ENCODE measurements around the gene PSKH1.

Gene PSKH1

DNA sequence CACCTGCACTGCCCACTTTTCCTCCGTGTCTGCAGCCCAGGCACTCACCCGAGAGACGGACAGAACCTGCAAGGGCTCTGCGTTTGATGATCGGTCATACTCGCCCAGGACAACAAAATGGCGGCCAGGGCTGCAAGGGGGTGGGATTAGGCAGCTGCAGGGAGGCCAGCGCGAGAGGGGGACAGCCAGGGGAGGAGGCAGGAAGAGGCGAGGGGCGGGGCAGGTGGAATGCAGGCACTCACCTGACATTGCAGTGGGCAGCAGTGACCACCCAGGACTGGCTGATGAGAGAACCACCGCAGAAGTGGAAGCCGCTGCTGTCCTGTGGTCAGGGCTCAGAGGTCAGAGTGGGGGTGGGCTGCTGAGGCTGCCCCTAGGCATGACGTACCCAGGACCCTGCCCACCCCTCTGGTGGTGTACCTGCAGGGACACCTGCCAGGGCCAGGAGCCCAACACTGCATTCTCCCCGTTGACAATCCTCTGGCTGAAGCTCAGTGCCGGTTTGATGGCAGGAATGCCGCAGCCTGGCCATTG, 37.7 kb downstream of the PSKH1 start:
- no peak for DNase-seq (ENCODE audit: extremely low read depth, insufficient read length)
- TF ChIP-seq, protein P1, sequence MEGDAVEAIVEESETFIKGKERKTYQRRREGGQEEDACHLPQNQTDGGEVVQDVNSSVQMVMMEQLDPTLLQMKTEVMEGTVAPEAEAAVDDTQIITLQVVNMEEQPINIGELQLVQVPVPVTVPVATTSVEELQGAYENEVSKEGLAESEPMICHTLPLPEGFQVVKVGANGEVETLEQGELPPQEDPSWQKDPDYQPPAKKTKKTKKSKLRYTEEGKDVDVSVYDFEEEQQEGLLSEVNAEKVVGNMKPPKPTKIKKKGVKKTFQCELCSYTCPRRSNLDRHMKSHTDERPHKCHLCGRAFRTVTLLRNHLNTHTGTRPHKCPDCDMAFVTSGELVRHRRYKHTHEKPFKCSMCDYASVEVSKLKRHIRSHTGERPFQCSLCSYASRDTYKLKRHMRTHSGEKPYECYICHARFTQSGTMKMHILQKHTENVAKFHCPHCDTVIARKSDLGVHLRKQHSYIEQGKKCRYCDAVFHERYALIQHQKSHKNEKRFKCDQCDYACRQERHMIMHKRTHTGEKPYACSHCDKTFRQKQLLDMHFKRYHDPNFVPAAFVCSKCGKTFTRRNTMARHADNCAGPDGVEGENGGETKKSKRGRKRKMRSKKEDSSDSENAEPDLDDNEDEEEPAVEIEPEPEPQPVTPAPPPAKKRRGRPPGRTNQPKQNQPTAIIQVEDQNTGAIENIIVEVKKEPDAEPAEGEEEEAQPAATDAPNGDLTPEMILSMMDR (IDR thresholded peaks at IDR 0.05; ENCODE audit: insufficient read depth, low read length, poor library complexity, severe bottlenecking), result no peak
- Histone ChIP-seq H3K4me3 (replicated peaks; ENCODE audit: low read depth, low read length) (no peak overlapping the region), H3K27me3 (replicated peaks; ENCODE audit: control insufficient read depth, insufficient read depth, low read length) (no peaks in the 10 kb centered on the region), H3K36me3 (ENCODE audit: control insufficient read depth, insufficient read depth, low read length) (peaks cover 61% of the 10 kb centered on the region)

DNA sequence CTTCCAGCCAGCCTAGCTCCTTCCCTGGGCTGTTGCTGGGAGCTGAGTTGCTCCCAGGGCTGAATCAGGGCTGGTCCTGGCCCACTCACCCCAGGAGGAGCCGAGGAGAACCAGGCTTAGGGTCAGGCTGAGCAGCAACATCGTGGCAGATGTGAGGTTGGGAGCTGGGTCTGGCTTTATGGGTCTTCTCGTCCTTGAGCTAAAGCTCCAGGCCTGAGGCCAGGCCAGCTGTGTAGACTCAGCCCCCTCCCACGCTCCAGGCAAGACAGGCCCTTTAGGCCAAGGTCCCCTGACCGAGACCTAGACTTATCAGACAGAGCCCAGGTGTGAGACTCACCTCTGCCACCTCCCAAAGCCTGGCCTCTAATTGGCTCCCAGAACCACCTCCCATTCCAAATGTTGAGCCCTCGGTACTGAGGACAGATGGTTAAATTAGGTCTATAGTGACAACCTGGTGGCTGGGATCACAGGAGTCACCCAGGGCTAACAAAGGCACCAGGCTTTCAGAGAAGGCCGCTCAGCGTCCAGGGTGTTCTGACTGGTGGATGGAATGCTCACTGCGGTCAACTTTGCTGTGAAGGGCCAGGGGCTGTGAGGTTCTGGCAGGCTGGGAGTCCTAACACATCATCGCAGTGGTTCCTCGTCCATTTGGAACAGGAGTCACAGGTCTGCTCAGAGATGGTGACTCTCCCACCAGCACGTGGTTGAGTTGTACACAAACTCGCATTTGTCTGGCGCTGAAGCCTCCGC, 38.8 kb downstream of the PSKH1 start, which contains the start of gene CTRL:
CTRL (minus strand) TSS at position 151 of the 750 bp plus-strand sequence; CDS start at position 141, 10 bp downstream.
- H3K36me3 ChIP-seq (ENCODE audit: control insufficient read depth, insufficient read depth, low read length), result peaks cover 60% of the 10 kb centered on the region
- TF ChIP-seq, protein P1 (IDR thresholded peaks at IDR 0.05; ENCODE audit: insufficient read depth, low read length, poor library complexity, severe bottlenecking), result no peak
- DNase-seq (ENCODE audit: extremely low read depth, insufficient read length), result no peak
- H3K27me3 ChIP-seq (replicated peaks; ENCODE audit: control insufficient read depth, insufficient read depth, low read length), result no peaks in the 10 kb centered on the region
- H3K4me3 ChIP-seq (replicated peaks; ENCODE audit: low read depth, low read length), result no peak within 1 kb of the TSS

DNA sequence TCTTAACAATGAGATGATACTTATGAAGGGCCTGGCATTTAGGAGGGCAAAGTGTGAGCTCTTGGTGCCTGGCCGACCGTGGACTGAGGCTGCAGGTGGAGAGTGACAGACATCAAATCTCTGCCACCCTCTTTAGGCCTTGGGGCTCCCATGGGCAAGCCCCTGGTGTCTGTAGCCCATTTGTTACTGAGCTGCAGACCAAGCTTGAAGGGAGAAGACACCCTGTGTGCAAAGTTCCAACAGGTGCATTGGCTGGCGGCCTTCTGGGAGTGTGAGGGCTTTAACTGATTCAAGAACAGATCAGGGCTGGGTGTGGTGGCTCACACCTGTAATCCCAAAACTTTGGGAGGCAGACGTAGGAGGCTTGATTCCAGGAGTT, 39.4 kb downstream of the PSKH1 start:
- no peak for DNase-seq (ENCODE audit: extremely low read depth, insufficient read length)
- H3K27me3 ChIP-seq (replicated peaks; ENCODE audit: control insufficient read depth, insufficient read depth, low read length), result no peaks in the 10 kb centered on the region
- H3K4me3 ChIP-seq (replicated peaks; ENCODE audit: low read depth, low read length), result no peak overlapping the region
- peaks cover 56% of the 10 kb centered on the region for H3K36me3 ChIP-seq (ENCODE audit: control insufficient read depth, insufficient read depth, low read length)
- TF ChIP-seq, protein P1 (IDR thresholded peaks at IDR 0.05; ENCODE audit: insufficient read depth, low read length, poor library complexity, severe bottlenecking), result no peak

DNA sequence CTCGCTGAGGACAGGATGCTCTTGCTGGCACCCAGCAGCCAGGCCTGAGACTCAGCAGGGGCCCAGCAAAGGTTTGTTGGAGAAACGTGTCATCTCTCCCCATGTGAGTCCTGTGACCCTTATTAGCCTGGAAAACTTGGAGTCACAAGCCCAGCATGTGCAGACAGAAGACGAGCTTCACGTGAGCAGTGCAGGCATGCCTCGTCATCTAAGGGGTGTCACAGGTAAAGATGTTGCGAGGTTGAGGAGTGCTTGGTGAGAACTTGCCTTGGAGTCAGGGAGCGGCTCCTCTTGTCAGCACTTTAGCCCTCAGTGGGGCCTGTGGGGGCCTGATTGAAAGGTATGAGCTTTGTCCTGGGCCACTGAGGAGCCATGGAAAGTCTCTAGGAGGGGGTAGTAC, 40.8 kb downstream of the PSKH1 start:
- TF ChIP-seq, protein P1 (IDR thresholded peaks at IDR 0.05; ENCODE audit: insufficient read depth, low read length, poor library complexity, severe bottlenecking), result no peak
- Histone ChIP-seq H3K36me3 (ENCODE audit: control insufficient read depth, insufficient read depth, low read length) (peaks cover 45% of the 10 kb centered on the region), H3K27me3 (replicated peaks; ENCODE audit: control insufficient read depth, insufficient read depth, low read length) (no peaks in the 10 kb centered on the region), H3K4me3 (replicated peaks; ENCODE audit: low read depth, low read length) (no peak overlapping the region)
- DNase-seq (ENCODE audit: extremely low read depth, insufficient read length), result no peak

DNA sequence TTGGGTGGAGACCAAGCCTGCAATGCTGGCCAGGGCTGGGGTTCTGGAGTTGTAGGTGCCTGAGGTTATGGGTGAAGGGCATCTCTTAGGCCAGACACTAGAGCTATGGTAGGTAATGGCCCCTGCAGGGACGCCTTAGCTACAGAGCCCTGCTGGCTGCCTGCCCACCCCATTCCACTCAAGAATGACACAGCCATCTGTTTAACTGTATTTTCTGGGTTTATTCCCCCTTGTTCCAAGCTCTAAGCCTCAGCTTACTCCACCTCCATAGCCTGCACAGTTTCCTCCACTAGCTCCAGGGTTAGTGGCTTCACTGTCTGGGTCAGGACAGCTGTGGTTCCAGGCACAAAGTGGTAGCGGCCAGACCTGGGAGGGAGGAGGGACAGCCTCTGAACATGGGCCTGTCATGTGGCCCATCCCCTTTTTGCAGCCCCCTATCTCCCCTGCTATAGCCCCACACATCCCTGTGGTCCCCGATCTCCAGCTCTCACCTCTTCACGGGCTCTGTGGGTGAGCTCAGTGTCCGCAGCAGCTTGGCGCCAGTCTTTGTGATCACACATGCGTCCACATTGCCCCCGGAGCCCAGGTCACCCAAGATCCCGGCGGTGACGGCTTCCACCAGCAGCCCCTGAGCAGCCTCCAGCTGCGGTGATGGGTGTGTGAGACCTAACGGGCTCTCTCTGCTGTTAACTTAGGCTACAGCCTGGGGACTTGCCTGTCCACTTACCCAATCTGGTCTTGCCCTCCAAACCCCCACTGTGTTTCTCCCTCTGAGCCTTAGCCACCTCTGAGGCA, 41.4 kb downstream of the PSKH1 start:
- TF ChIP-seq, protein P1 (IDR thresholded peaks at IDR 0.05; ENCODE audit: insufficient read depth, low read length, poor library complexity, severe bottlenecking), result no peak
- no peak for DNase-seq (ENCODE audit: extremely low read depth, insufficient read length)
- Histone ChIP-seq H3K36me3 (ENCODE audit: control insufficient read depth, insufficient read depth, low read length) (peaks cover 46% of the 10 kb centered on the region), H3K4me3 (replicated peaks; ENCODE audit: low read depth, low read length) (no peak overlapping the region), H3K27me3 (replicated peaks; ENCODE audit: control insufficient read depth, insufficient read depth, low read length) (no peaks in the 10 kb centered on the region)
